H1 (cell line): ENCODE measurements around the gene MAPKAP1. TPM values are rescaled to one million over a fixed set of nuclear protein-coding genes. Genes with fewer than 3 reads are reported as not detected.
A peak's percentile ranks its signal among the peaks of the same experiment; 100 is the strongest.

Experiments
- CTCF ChIA-PET: fragments of 300-600 bp; sonication (Branson Sonifier 250); formaldehyde crosslinking; loops from one replicate; lab custom pipeline; 2021; ENCODE audit not compliant: partially characterized antibody; lab: Charles Lee
- POLR2A ChIA-PET: fragments of 300-600 bp; sonication (Branson Sonifier 250); formaldehyde crosslinking; loops from one replicate; lab custom pipeline; 2021; ENCODE audit warnings: inconsistent platforms; ENCODE audit not compliant: partially characterized antibody; lab: Charles Lee
- DNase-seq, 2 experiments: peaks; one replicate each; pipeline versions ENCODE4 v3.0.0 to v3.0.0-alpha.2; 2010 to 2022; ENCODE audit warnings: low spot score in 2 of 2, low read depth in 1 of 2, mixed read lengths in 1 of 2
- FAIRE-seq: peaks from 2 replicates; lab custom pipeline; 2011; peaks lifted over from hg19 to GRCh38; lab: Jason Lieb, UNC
- H2AFZ ChIP-seq: 2 replicates; pipeline ENCODE4 v1.8.1; 2012; ENCODE audit warnings: low read length, inconsistent platforms
- H2AK5ac ChIP-seq: 2 replicates; pipeline ENCODE4 v1.6.1; 2013; ENCODE audit warnings: low read depth, low read length
- H2BK120ac ChIP-seq: replicated peaks from 2 replicates; pipeline ENCODE3; 2013; ENCODE audit warnings: low read depth, low read length, inconsistent platforms
- H2BK12ac ChIP-seq: 2 replicates; pipeline ENCODE4 v1.6.1; 2013; ENCODE audit warnings: low read depth, low read length
- H2BK15ac ChIP-seq: 2 replicates; pipeline ENCODE4 v1.6.1; 2013; ENCODE audit warnings: low read length
- H2BK20ac ChIP-seq: 2 replicates; pipeline ENCODE4 v1.6.1; 2013; ENCODE audit warnings: low read length
- H2BK5ac ChIP-seq: 2 replicates; pipeline ENCODE4 v1.6.1; 2013; ENCODE audit warnings: low read depth, low read length
- H3K14ac ChIP-seq: 2 replicates; pipeline ENCODE4 v1.6.1; 2013; ENCODE audit warnings: inconsistent platforms; ENCODE audit not compliant: insufficient read length
- H3K18ac ChIP-seq: 2 replicates; pipeline ENCODE4 v1.6.1; 2013; ENCODE audit warnings: low read length; ENCODE audit errors: extremely low read depth
- H3K23ac ChIP-seq: 2 replicates; pipeline ENCODE4 v1.6.1; 2013; ENCODE audit warnings: inconsistent platforms; ENCODE audit not compliant: insufficient read length
- H3K23me2 ChIP-seq: 2 replicates; pipeline ENCODE4 v1.6.1; 2013; ENCODE audit warnings: low read depth, low read length
- H3K27ac ChIP-seq: 2 replicates; pipeline ENCODE4 v1.6.1; 2011; ENCODE audit warnings: low read depth, low read length, inconsistent platforms
- H3K27me3 ChIP-seq, 4 experiments: replicated peaks in 1 of 4; 1 replicate in 1 of 4; 2 replicates in 3 of 4; pipeline versions ENCODE4 v1.6.1 to v1.8.1; 2011 to 2013; ENCODE audit warnings: low read length in 3 of 4, mild to moderate bottlenecking in 3 of 4, inconsistent platforms in 2 of 4, mixed read lengths in 2 of 4, moderate library complexity in 1 of 4; ENCODE audit not compliant: control insufficient read depth in 3 of 4, insufficient read depth in 3 of 4; ENCODE audit errors: extremely low read depth in 1 of 4
- H3K36me3 ChIP-seq, 4 experiments: 2 replicates each; pipeline versions ENCODE4 v1.6.1 to v1.8.1; 2011 to 2013; ENCODE audit warnings: mild to moderate bottlenecking in 4 of 4, low read length in 3 of 4, moderate library complexity in 2 of 4, control low read depth in 1 of 4, inconsistent platforms in 1 of 4; ENCODE audit not compliant: insufficient read depth in 4 of 4, control insufficient read depth in 2 of 4
- H3K4ac ChIP-seq: replicated peaks from 2 replicates; pipeline ENCODE3; 2013; ENCODE audit warnings: low read length, low read depth, mixed read lengths, inconsistent platforms; ENCODE audit not compliant: insufficient read length
- H3K4me1 ChIP-seq, 4 experiments: replicated peaks in 1 of 4; 1 replicate in 1 of 4; 2 replicates in 3 of 4; pipeline versions ENCODE4 v1.6.1 to v1.8.1; 2011 to 2013; ENCODE audit warnings: low read length in 3 of 4, inconsistent platforms in 2 of 4, mixed read lengths in 1 of 4; ENCODE audit not compliant: insufficient read depth in 4 of 4, control insufficient read depth in 3 of 4
- H3K4me2 ChIP-seq, 2 experiments: 2 replicates each; pipeline versions ENCODE4 v1.6.1 to v1.8.1; 2011 to 2013; ENCODE audit warnings: low read depth in 2 of 2, low read length in 2 of 2, control low read depth in 1 of 2, inconsistent platforms in 1 of 2, mild to moderate bottlenecking in 1 of 2; ENCODE audit not compliant: insufficient read depth in 1 of 2
- H3K4me3 ChIP-seq, 4 experiments: fragments of 200-600, 300-600 bp in 1 of 4; sonication (generic), shearing (Covaris generic), sonication (Bioruptor Twin) in 1 of 4; 2 replicates each; pipeline versions ENCODE4 v1.5.1 to v1.8.1; 2011 to 2016; ENCODE audit warnings: low read length in 4 of 4, low read depth in 3 of 4, control low read depth in 2 of 4, inconsistent platforms in 2 of 4, mild to moderate bottlenecking in 2 of 4, mixed read lengths in 1 of 4, moderate library complexity in 1 of 4; ENCODE audit not compliant: insufficient read depth in 2 of 4; ENCODE audit errors: extremely low read depth in 1 of 4
- H3K56ac ChIP-seq: replicated peaks from 2 replicates; pipeline ENCODE3; 2013; ENCODE audit warnings: low read depth, mild to moderate bottlenecking, mixed read lengths, low read length, inconsistent platforms; ENCODE audit not compliant: insufficient read length
- H3K79me1 ChIP-seq: 2 replicates; pipeline ENCODE4 v1.6.1; 2013; ENCODE audit warnings: low read depth, low read length, control low read depth
- H3K79me2 ChIP-seq, 2 experiments: 2 replicates each; pipeline versions ENCODE4 v1.6.1 to v1.8.1; 2012 to 2013; ENCODE audit warnings: low read length in 2 of 2, mild to moderate bottlenecking in 2 of 2, inconsistent platforms in 1 of 2; ENCODE audit not compliant: insufficient read depth in 2 of 2, control insufficient read depth in 1 of 2
- H3K9ac ChIP-seq, 4 experiments: replicated peaks in 1 of 4; 1 replicate in 1 of 4; 2 replicates in 3 of 4; pipeline versions ENCODE4 v1.6.1 to v1.8.1; 2011 to 2013; ENCODE audit warnings: low read depth in 3 of 4, low read length in 3 of 4, control low read depth in 2 of 4, mild to moderate bottlenecking in 2 of 4, moderate library complexity in 2 of 4, inconsistent platforms in 1 of 4; ENCODE audit errors: extremely low read depth in 1 of 4
- H3K9me3 ChIP-seq, 2 experiments: 2 replicates each; pipeline versions ENCODE4 v1.6.1 to v1.8.1; 2012 to 2013; ENCODE audit warnings: mild to moderate bottlenecking in 2 of 2, moderate library complexity in 2 of 2, control low read depth in 1 of 2, inconsistent platforms in 1 of 2, low read depth in 1 of 2, low read length in 1 of 2, mixed read lengths in 1 of 2; ENCODE audit not compliant: insufficient read depth in 2 of 2
- H4K20me1 ChIP-seq, 2 experiments: replicated peaks in 1 of 2; 2 replicates each; pipeline versions ENCODE3 to v1.8.1; 2011 to 2013; ENCODE audit warnings: inconsistent platforms in 2 of 2, low read length in 2 of 2, mild to moderate bottlenecking in 1 of 2; ENCODE audit not compliant: insufficient read depth in 2 of 2, control insufficient read depth in 1 of 2
- H4K5ac ChIP-seq: 2 replicates; pipeline ENCODE4 v1.6.1; 2013; ENCODE audit warnings: low read length, low read depth, mixed read lengths, inconsistent platforms; ENCODE audit not compliant: insufficient read length
- H4K8ac ChIP-seq: 2 replicates; pipeline ENCODE4 v1.8.0; 2013; ENCODE audit warnings: mild to moderate bottlenecking, moderate library complexity, low read length, inconsistent platforms; ENCODE audit not compliant: insufficient read depth; ENCODE audit errors: extremely low read depth
- H4K91ac ChIP-seq: replicated peaks from 2 replicates; pipeline ENCODE3; 2013; ENCODE audit warnings: low read length, mixed read lengths, inconsistent platforms; ENCODE audit not compliant: insufficient read length
- ATF3 ChIP-seq: IDR thresholded peaks from 2 replicates; pipeline ENCODE4 v1.6.1; 2011; ENCODE audit warnings: low read depth, mild to moderate bottlenecking, low read length; ENCODE audit not compliant: insufficient read depth
- CTBP2 ChIP-seq: IDR thresholded peaks from 2 replicates; pipeline ENCODE4 v1.7.0; 2011; ENCODE audit warnings: borderline replicate concordance, mild to moderate bottlenecking, moderate library complexity, mixed read lengths, low read length; ENCODE audit not compliant: insufficient read depth, insufficient read length
- KDM5A ChIP-seq: fragments of 200-600 bp; IDR thresholded peaks from 2 replicates; pipeline ENCODE4 v1.7.1; 2012; ENCODE audit warnings: mild to moderate bottlenecking, low read length, inconsistent platforms, mixed read lengths
- POLR2AphosphoS5 ChIP-seq: IDR thresholded peaks from 2 replicates; pipeline ENCODE4 v1.6.1; 2011; ENCODE audit warnings: low read depth, low read length
- RNF2 ChIP-seq: fragments of 200-900, 300-1000 bp; sonication (generic); IDR thresholded peaks from 2 replicates; pipeline ENCODE4 v1.7.1; 2016; ENCODE audit warnings: borderline replicate concordance, low read depth, mild to moderate bottlenecking, antibody characterized with exemption, low read length; ENCODE audit not compliant: poor library complexity, severe bottlenecking; ENCODE audit errors: missing control alignments
- RXRA ChIP-seq: IDR thresholded peaks from 2 replicates; pipeline ENCODE4 v1.6.1; 2011; ENCODE audit warnings: low read depth, mild to moderate bottlenecking, low read length, moderate library complexity; ENCODE audit not compliant: insufficient read depth
- SIRT6 ChIP-seq: IDR thresholded peaks from one replicate; pipeline ENCODE4 v1.7.1; 2012; ENCODE audit warnings: low read length, inconsistent platforms
- SRF ChIP-seq: IDR thresholded peaks from 2 replicates; pipeline ENCODE4 v1.6.1; 2011; ENCODE audit warnings: mild to moderate bottlenecking, low read depth, low read length, moderate library complexity
- TAF7 ChIP-seq: optimal IDR thresholded peaks from 2 replicates; pipeline ENCODE3; 2011; ENCODE audit warnings: low read depth, mild to moderate bottlenecking, inconsistent platforms, low read length, moderate library complexity, borderline replicate concordance
- TBP ChIP-seq: IDR thresholded peaks from 2 replicates; pipeline ENCODE4 v1.6.1; 2011; ENCODE audit warnings: low read depth, low read length, improper control_type of control experiment
- TEAD4 ChIP-seq: IDR thresholded peaks from 2 replicates; pipeline ENCODE4 v1.6.1; 2012; ENCODE audit warnings: low read depth, low read length, inconsistent platforms, mixed read lengths
- YY1 ChIP-seq: IDR thresholded peaks from 2 replicates; pipeline ENCODE4 v1.6.1; 2011; ENCODE audit warnings: low read depth, mild to moderate bottlenecking, low read length
- WGBS, 2 experiments: shearing (Covaris generic) in 1 of 2; methylation state at CpG; one replicate each; pipeline versions ENCODE4 v1.1.6 to v1.1.7; 2013 to 2015; ENCODE audit warnings: low lambda C conversion rate in 2 of 2, mixed read lengths in 2 of 2, inconsistent platforms in 1 of 2, low coverage in 1 of 2, missing lambda C conversion rate in 1 of 2; ENCODE audit not compliant: insufficient replicate concordance in 2 of 2, insufficient coverage in 1 of 2, insufficient read length in 1 of 2; ENCODE audit errors: extremely low coverage in 1 of 2, missing lambda C conversion rate in 1 of 2; 5-methylcytosine and 5-hydroxymethylcytosine counted together
- polyA plus RNA-seq, 7 experiments: library from polyadenylated mRNA; depleted of rRNA in 3 of 7; stranded (reverse) in 5 of 7; unstranded in 2 of 7; fragments of >200 nt in 5 of 7; fragments of 200-250 nt in 2 of 7; gene quantifications; 1 replicate in 5 of 7; 2 replicates in 1 of 7; 4 replicates in 1 of 7; pipeline versions ENCODE4 v1.2.1 to v1.2.3, GENCODE V29; 2011 to 2013; ENCODE audit warnings: missing spikeins in 2 of 7, mixed read lengths in 2 of 7
- total RNA-seq: library from RNA; stranded (reverse); fragmentation: NEBNext Ultra II Directional; extraction: Animal tissue kit (Norgen Biotek cat#: 25700); gene quantifications from 2 replicates; pipeline ENCODE4 v1.2.1, GENCODE V29; 2021

The MAPKAP1 gene
- total and polyA plus RNA-seq, 2 of the 8 experiments (the other 6 are each of a cell fraction or from before 2014, with no cell fraction given) = 79.2 to 140 TPM

- Histone ChIP-seq H2BK5ac (no peak overlapping the region), H4K8ac (no peak overlapping the region), H3K4me1 (peaks cover 4 to 30% (median 10%) of the 10 kb centered on the region in 4 experiments; a peak in 4 of 7 replicates), H2BK15ac (no peak overlapping the region), H3K14ac (no peak overlapping the region), H3K56ac (no peak overlapping the region), H3K23me2 (peaks cover 15% of the 10 kb centered on the region), H3K79me1 (no peaks in the 10 kb centered on the region), H3K18ac (no peak overlapping the region), H3K27ac (no peak overlapping the region), H2BK120ac (no peak overlapping the region), H3K9me3 (no peaks in the 10 kb centered on the region), H3K4ac (no peak overlapping the region), H3K4me3 (peak overlapping the region in 1 of 4 experiments; percentile 99; a peak in 2 of 8 replicates), H3K4me2 (peak overlapping the region; percentile 88 to 92), H4K20me1 (no peaks in the 10 kb centered on the region), H2AFZ (no peak overlapping the region), H2BK12ac (no peak overlapping the region), H2AK5ac (no peak overlapping the region), H3K79me2 (peaks cover 0 to 67% of the 10 kb centered on the region in 2 experiments; a peak in 2 of 4 replicates), H4K5ac (no peak overlapping the region), H3K9ac (no peak overlapping the region), H4K91ac (no peak overlapping the region), H3K27me3 (no peaks in the 10 kb centered on the region), H3K23ac (no peak overlapping the region), H3K36me3 (peaks cover 0 to 38% (median 1%) of the 10 kb centered on the region in 4 experiments; a peak in 1 of 8 replicates), H2BK20ac (no peak overlapping the region)
- ChIA-PET POLR2A (interaction anchor here (0.6 to 2.1 kb wide), 3 partner anchors 9 to 249 kb away, joined by 3 to 7 read pairs (median 5); no protein-coding TSS in a partner anchor), CTCF (interaction anchor here (0.8 to 1.1 kb wide), 4 partner anchors 10 to 343 kb away, joined by 3 to 4 read pairs (median 4); no protein-coding TSS in a partner anchor)
- no peak for DNase-seq
- 64% methylated on average over 4 of the region's 4 CpGs; no CpG with 5 or more reads in 1 of the 2 experiments for WGBS, 2 experiments
- no peak for FAIRE-seq
- no peak for TF ChIP-seq RXRA
- TF ChIP-seq SRF = no peak
- no peak for TF ChIP-seq KDM5A
- TF ChIP-seq ATF3 = no peak
- no peak for TF ChIP-seq SIRT6
- no peak for TF ChIP-seq RNF2
- no peak for TF ChIP-seq YY1
- no peak for TF ChIP-seq TAF7
- TF ChIP-seq TEAD4 = no peak
- no peak for TF ChIP-seq CTBP2
- no peak for TF ChIP-seq POLR2AphosphoS5
- TF ChIP-seq TBP = no peak
Measured at GRCh38 chr9:125749951-125750626, 43.1 kb upstream of the MAPKAP1 start.
